Erythroblast (primary cell): Measurements from ENCODE around the gene ANAPC15.

Source experiments
- GATA1 ChIP-seq: IDR thresholded peaks from 2 replicates; pipeline ENCODE4 v1.6.1; 2011; ENCODE audit warnings: low read depth, mild to moderate bottlenecking, control low read depth, low read length, moderate library complexity
- POLR2A ChIP-seq: IDR thresholded peaks from 2 replicates; pipeline ENCODE4 v1.6.1; 2011; ENCODE audit warnings: mild to moderate bottlenecking, low read length

- TF ChIP-seq POLR2A (no peak), GATA1 (no peak)
These were observed 40.1 kb downstream of the ANAPC15 start for GRCh38 chr11:72072348-72072747.
